Esophagus (tissue), 2 donors: ENCODE data around the gene IFNLR1. TPM values are rescaled to one million over a fixed set of nuclear protein-coding genes. Genes with fewer than 3 reads are reported as not detected.

Experiments used
- H3K27ac ChIP-seq, 2 donors: one replicate each; pipeline ENCODE4 v1.5.1; 2013; ENCODE audit warnings: low read depth in 2 of 2, mild to moderate bottlenecking in 2 of 2, inconsistent platforms in 1 of 2, low read length in 1 of 2, moderate library complexity in 1 of 2
- H3K27me3 ChIP-seq, 2 donors: one replicate each; pipeline ENCODE4 v1.6.1; 2013; ENCODE audit warnings: low read length in 2 of 2, control low read depth in 1 of 2, mild to moderate bottlenecking in 1 of 2; ENCODE audit not compliant: insufficient read depth in 2 of 2, control insufficient read depth in 1 of 2
- H3K36me3 ChIP-seq, 2 donors: one replicate each; pipeline ENCODE4 v1.6.1; 2013; ENCODE audit warnings: low read length in 1 of 2; ENCODE audit not compliant: control insufficient read depth in 2 of 2, insufficient read depth in 2 of 2
- H3K4me1 ChIP-seq, 2 donors: one replicate each; pipeline ENCODE4 v1.6.1; 2013; ENCODE audit warnings: low read length in 1 of 2; ENCODE audit not compliant: control insufficient read depth in 2 of 2, insufficient read depth in 2 of 2
- H3K4me3 ChIP-seq, 2 donors: one replicate each; pipeline ENCODE4 v1.5.1; 2013; ENCODE audit warnings: low read length in 2 of 2, mild to moderate bottlenecking in 2 of 2, low read depth in 1 of 2, moderate library complexity in 1 of 2
- H3K9me3 ChIP-seq, 2 donors: one replicate each; pipeline ENCODE4 v1.6.1; 2013; ENCODE audit warnings: mild to moderate bottlenecking in 2 of 2, low read depth in 1 of 2, low read length in 1 of 2, moderate library complexity in 1 of 2; ENCODE audit not compliant: control insufficient read depth in 2 of 2, insufficient read depth in 1 of 2
- WGBS, 2 donors: extraction: QIAGEN DNeasy Blood & Tissue Kit; methylation state at CpG; one replicate each; pipeline ENCODE4 v1.1.7; 2013; 5-methylcytosine and 5-hydroxymethylcytosine counted together
- polyA plus RNA-seq, 2 donors: library from polyadenylated mRNA; stranded (reverse); fragments of 200-250 nt; gene quantifications; one replicate each; pipeline ENCODE4 v1.2.3, GENCODE V29; 2013
- donor health status: healthy with polysubstance abuse.
- donor health status: Bipolar disorder and iron deficiency.

The IFNLR1 gene
- polyA plus RNA-seq, 2 donors = 2.2 to 2.9 TPM

- Histone ChIP-seq H3K4me1 (peaks cover 0 to 23% of the 10 kb centered on the region in 2 donors), H3K9me3 (no peaks in the 10 kb centered on the region), H3K36me3 (peaks cover 4 to 13% of the 10 kb centered on the region in 2 donors), H3K4me3 (no peak overlapping the region), H3K27ac (peak overlapping the region in 1 of 2 donors; percentile 97), H3K27me3 (no peaks in the 10 kb centered on the region)
- WGBS, 2 donors = 86 to 89% methylated on average over 14 of the region's 14 CpGs
These were observed 65.7 kb downstream of the IFNLR1 start for GRCh38 chr1:24121406-24121805.

- WGBS, 2 donors = 54 to 66% methylated on average over 3 of the region's 3 CpGs
- H3K4me3 ChIP-seq = no peak overlapping the region
- H3K9me3 ChIP-seq = no peaks in the 10 kb centered on the region
- no peaks in the 10 kb centered on the region for H3K27me3 ChIP-seq
- H3K36me3 ChIP-seq = peaks cover 4 to 11% of the 10 kb centered on the region in 2 donors
- peak overlapping the region; percentile 92 to 97 for H3K27ac ChIP-seq
- peaks cover 0 to 23% of the 10 kb centered on the region in 2 donors for H3K4me1 ChIP-seq
These were observed 66.1 kb downstream of the IFNLR1 start for GRCh38 chr1:24120965-24121364.

GRCh38 chr1:24119859-24120756 lies 67.0 kb downstream of the IFNLR1 start:
- no peak overlapping the region for H3K4me3 ChIP-seq
- H3K36me3 ChIP-seq = peaks cover 4 to 11% of the 10 kb centered on the region in 2 donors
- WGBS, 2 donors = 33 to 36% methylated on average over 17 of the region's 17 CpGs
- H3K27ac ChIP-seq = peak overlapping the region; percentile 92 to 97
- peaks cover 0 to 23% of the 10 kb centered on the region in 2 donors for H3K4me1 ChIP-seq
- H3K9me3 ChIP-seq = no peaks in the 10 kb centered on the region
- H3K27me3 ChIP-seq = no peaks in the 10 kb centered on the region

GRCh38 chr1:24119489-24119858 lies 67.6 kb downstream of the IFNLR1 start:
- Histone ChIP-seq H3K27ac (peak overlapping the region; percentile 92 to 97), H3K36me3 (peaks cover 4 to 11% of the 10 kb centered on the region in 2 donors), H3K4me3 (no peak overlapping the region), H3K27me3 (no peaks in the 10 kb centered on the region), H3K9me3 (no peaks in the 10 kb centered on the region), H3K4me1 (peaks cover 0 to 23% of the 10 kb centered on the region in 2 donors)
- WGBS, 2 donors = 50 to 60% methylated on average over 5 of the region's 5 CpGs

GRCh38 chr1:24118410-24119242 lies 68.5 kb downstream of the IFNLR1 start:
- Histone ChIP-seq H3K9me3 (no peaks in the 10 kb centered on the region), H3K27me3 (no peaks in the 10 kb centered on the region), H3K4me3 (no peak overlapping the region), H3K27ac (peak overlapping the region in 1 of 2 donors; percentile 97), H3K36me3 (peaks cover 4 to 11% of the 10 kb centered on the region in 2 donors), H3K4me1 (peaks cover 0 to 23% of the 10 kb centered on the region in 2 donors)
- 65 to 72% methylated on average over 8 of the region's 8 CpGs for WGBS, 2 donors

GRCh38 chr1:24117722-24118409 lies 69.2 kb downstream of the IFNLR1 start:
- Histone ChIP-seq H3K36me3 (peaks cover 4 to 7% of the 10 kb centered on the region in 2 donors), H3K27ac (peak overlapping the region; percentile 59 to 84), H3K4me3 (no peak overlapping the region), H3K27me3 (no peaks in the 10 kb centered on the region), H3K4me1 (peaks cover 0 to 23% of the 10 kb centered on the region in 2 donors), H3K9me3 (no peaks in the 10 kb centered on the region)
- WGBS, 2 donors = 54 to 64% methylated on average over 14 of the region's 14 CpGs

GRCh38 chr1:24117132-24117531 lies 70.0 kb downstream of the IFNLR1 start:
- no peaks in the 10 kb centered on the region for H3K27me3 ChIP-seq
- WGBS, 2 donors = 77 to 86% methylated on average over 2 of the region's 2 CpGs
- H3K9me3 ChIP-seq = no peaks in the 10 kb centered on the region
- H3K27ac ChIP-seq = peak overlapping the region in 1 of 2 donors; percentile 59
- H3K4me3 ChIP-seq = no peak overlapping the region
- H3K4me1 ChIP-seq = peaks cover under 1 to 24% of the 10 kb centered on the region in 2 donors
- H3K36me3 ChIP-seq = peaks cover 4 to 7% of the 10 kb centered on the region in 2 donors

GRCh38 chr1:24114753-24115152 lies 72.3 kb downstream of the IFNLR1 start:
- H3K36me3 ChIP-seq = no peaks in the 10 kb centered on the region
- no peak overlapping the region for H3K4me3 ChIP-seq
- 92% methylated on average over 6 of the region's 6 CpGs for WGBS, 2 donors
- no peaks in the 10 kb centered on the region for H3K9me3 ChIP-seq
- peaks cover 4 to 24% of the 10 kb centered on the region in 2 donors for H3K4me1 ChIP-seq
- no peaks in the 10 kb centered on the region for H3K27me3 ChIP-seq
- no peak overlapping the region for H3K27ac ChIP-seq

GRCh38 chr1:24113641-24114033 lies 73.5 kb downstream of the IFNLR1 start:
- no peaks in the 10 kb centered on the region for H3K9me3 ChIP-seq
- H3K4me1 ChIP-seq = peaks cover 4 to 23% of the 10 kb centered on the region in 2 donors
- H3K36me3 ChIP-seq = no peaks in the 10 kb centered on the region
- no peaks in the 10 kb centered on the region for H3K27me3 ChIP-seq
- 67 to 72% methylated on average over 6 of the region's 6 CpGs for WGBS, 2 donors
- H3K27ac ChIP-seq = no peak overlapping the region
- H3K4me3 ChIP-seq = no peak overlapping the region
